Sigmoid colon (tissue), 7 donors: ENCODE data around the gene TTC9B. TPM values are rescaled to one million over a fixed set of nuclear protein-coding genes. Genes with fewer than 3 reads are reported as not detected.

Experiments
- polyA plus RNA-seq, 3 donors: library from polyadenylated mRNA; stranded (reverse); fragments of 200-250 nt; gene quantifications; one replicate each; pipeline ENCODE4 v1.2.3, GENCODE V29; 2013
- total RNA-seq, 4 donors: library from RNA; depleted of rRNA; stranded (reverse); fragments of >200 nt; gene quantifications; one replicate each; pipeline ENCODE4 v1.1.0, GENCODE V29; 2016
- donor health status: healthy with polysubstance abuse.
- donor health status: Bipolar disorder and iron deficiency.
- donor health status: healthy.

The TTC9B gene
- total and polyA plus RNA-seq, 7 donors, result 0.34 to 5.0 (median 1.1) TPM; not detected in 4

Other genes starting within 250 kb of the TTC9B start
- gene PSMC4, start 247.2 kb downstream of the TTC9B start, total RNA-seq, result 10 to 100 TPM; 60.1 to 86.9 (median 71.8) TPM
- gene PSMC4, start 247.2 kb downstream of the TTC9B start, polyA plus RNA-seq, result 10 to 100 TPM; 52.9 to 95.7 (median 79.3) TPM
- gene ZNF546, start 221.3 kb downstream of the TTC9B start, total RNA-seq, result 10 to 100 TPM in 1 of 4 donors, 1 to 10 TPM in 3; 6.0 to 12.8 (median 8.3) TPM
- 1 to 10 TPM in 2 of 3 donors, under 1 TPM in 1; 0.69 to 2.1 (median 1.2) TPM for gene ZNF546, start 221.3 kb downstream of the TTC9B start, polyA plus RNA-seq
- 10 to 100 TPM; 16.0 to 30.7 (median 22.7) TPM for gene ZNF780B, start 162.2 kb downstream of the TTC9B start, total RNA-seq
- gene ZNF780B, start 162.2 kb downstream of the TTC9B start, polyA plus RNA-seq, result 1 to 10 TPM in 2 of 3 donors, under 1 TPM in 1; 0.69 to 7.5 (median 3.0) TPM
- gene ZNF780A, start 127.4 kb downstream of the TTC9B start, total RNA-seq, result 10 to 100 TPM; 10.3 to 15.8 (median 13.1) TPM
- gene ZNF780A, start 127.4 kb downstream of the TTC9B start, polyA plus RNA-seq, result 10 to 100 TPM; 10.8 to 13.6 (median 13.6) TPM
- gene MAP3K10, start 27.0 kb downstream of the TTC9B start, total RNA-seq, result 10 to 100 TPM in 2 of 4 donors, 1 to 10 TPM in 2; 6.4 to 17.2 (median 10.5) TPM
- 1 to 10 TPM; 4.2 to 9.8 (median 4.2) TPM for gene MAP3K10, start 27.0 kb downstream of the TTC9B start, polyA plus RNA-seq
- gene CCNP, start 8.3 kb upstream of the TTC9B start, total RNA-seq, result not detected
- gene CCNP, start 8.3 kb upstream of the TTC9B start, polyA plus RNA-seq, result under 1 TPM in 1 of 3 donors, not detected in 2; 0.23 TPM
- gene AKT2, start 67.0 kb upstream of the TTC9B start, total RNA-seq, result 10 to 100 TPM; 57.4 to 78.7 (median 76.3) TPM
- gene AKT2, start 67.0 kb upstream of the TTC9B start, polyA plus RNA-seq, result 100 to 1,000 TPM in 1 of 3 donors, 10 to 100 TPM in 2; 28.0 to 107 (median 31.2) TPM
- gene C19orf47, start 130.0 kb upstream of the TTC9B start, total RNA-seq, result 10 to 100 TPM in 3 of 4 donors, 1 to 10 TPM in 1; 8.9 to 12.8 (median 11.5) TPM
- gene C19orf47, start 130.0 kb upstream of the TTC9B start, polyA plus RNA-seq, result 10 to 100 TPM in 1 of 3 donors, 1 to 10 TPM in 2; 7.9 to 16.7 (median 8.4) TPM
- 100 to 1,000 TPM; 164 to 270 (median 230) TPM for gene PLD3, start 130.3 kb upstream of the TTC9B start, total RNA-seq
- 100 to 1,000 TPM in 2 of 3 donors, 10 to 100 TPM in 1; 48.0 to 121 (median 118) TPM for gene PLD3, start 130.3 kb upstream of the TTC9B start, polyA plus RNA-seq
- gene HIPK4, start 171.8 kb upstream of the TTC9B start, total RNA-seq, result under 1 TPM in 2 of 4 donors, not detected in 2; 0.14 to 0.36 TPM
- under 1 TPM in 1 of 3 donors, not detected in 2; 0.06 TPM for gene HIPK4, start 171.8 kb upstream of the TTC9B start, polyA plus RNA-seq
- 1 to 10 TPM; 3.5 to 8.6 (median 5.0) TPM for gene PRX, start 195.0 kb upstream of the TTC9B start, total RNA-seq
- gene PRX, start 195.0 kb upstream of the TTC9B start, polyA plus RNA-seq, result 1 to 10 TPM in 2 of 3 donors, under 1 TPM in 1; 0.69 to 2.0 (median 1.8) TPM
- 10 to 100 TPM; 10.2 to 29.2 (median 15.7) TPM for gene SERTAD1, start 207.6 kb upstream of the TTC9B start, total RNA-seq
- 10 to 100 TPM; 14.4 to 44.4 (median 24.0) TPM for gene SERTAD1, start 207.6 kb upstream of the TTC9B start, polyA plus RNA-seq
- gene SERTAD3, start 226.0 kb upstream of the TTC9B start, total RNA-seq, result 10 to 100 TPM; 15.5 to 34.2 (median 26.0) TPM
- gene SERTAD3, start 226.0 kb upstream of the TTC9B start, polyA plus RNA-seq, result 10 to 100 TPM; 28.9 to 60.7 (median 30.4) TPM
- gene BLVRB, start 247.4 kb upstream of the TTC9B start, total RNA-seq, result 100 to 1,000 TPM; 115 to 232 (median 210) TPM
- gene BLVRB, start 247.4 kb upstream of the TTC9B start, polyA plus RNA-seq, result 100 to 1,000 TPM; 139 to 224 (median 196) TPM
- gene SPTBN4, start 248.6 kb upstream of the TTC9B start, total RNA-seq, result 1 to 10 TPM in 3 of 4 donors, under 1 TPM in 1; 0.99 to 5.0 (median 2.7) TPM
- gene SPTBN4, start 248.6 kb upstream of the TTC9B start, polyA plus RNA-seq, result 1 to 10 TPM in 1 of 3 donors, under 1 TPM in 1, not detected in 1; 0.23 to 1.3 TPM